Osteoblast (primary cell): Measurements from ENCODE around the gene RTTN. TPM values are rescaled to one million over a fixed set of nuclear protein-coding genes. Genes with fewer than 3 reads are reported as not detected.
A peak's percentile ranks its signal among the peaks of the same experiment; 100 is the strongest.

Experiments
- DNase-seq: peaks from one replicate; pipeline ENCODE4 v3.0.0; 2011; ENCODE audit warnings: low spot score, mixed read lengths; ENCODE audit not compliant: insufficient read length; ENCODE audit errors: missing footprints
- H2AFZ ChIP-seq: 2 replicates; pipeline ENCODE4 v1.6.0; 2011; ENCODE audit warnings: mild to moderate bottlenecking, low read length
- H3K27ac ChIP-seq: 2 replicates; pipeline ENCODE4 v1.5.1; 2011; ENCODE audit warnings: mild to moderate bottlenecking, low read depth, low read length, moderate library complexity
- H3K27me3 ChIP-seq: 2 replicates; pipeline ENCODE4 v1.6.0; 2012; ENCODE audit warnings: mild to moderate bottlenecking, control low read depth, inconsistent platforms, low read length, moderate library complexity; ENCODE audit not compliant: insufficient read depth
- H3K36me3 ChIP-seq: 2 replicates; pipeline ENCODE4 v1.5.1; 2011; ENCODE audit warnings: mild to moderate bottlenecking, low read length, control low read depth, moderate library complexity; ENCODE audit not compliant: insufficient read depth
- H3K4me1 ChIP-seq: 2 replicates; pipeline ENCODE4 v1.5.1; 2011; ENCODE audit warnings: mild to moderate bottlenecking, low read length, control low read depth, moderate library complexity; ENCODE audit not compliant: insufficient read depth
- H3K4me2 ChIP-seq: 2 replicates; pipeline ENCODE4 v1.6.0; 2011; ENCODE audit warnings: mild to moderate bottlenecking, low read length; ENCODE audit not compliant: insufficient read depth
- H3K4me3 ChIP-seq: fragments of 200-600 bp; sonication (generic); 3 replicates; pipeline ENCODE4 v1.5.1; 2012; ENCODE audit warnings: mild to moderate bottlenecking, low read length, inconsistent platforms; ENCODE audit not compliant: insufficient read depth
- H3K79me2 ChIP-seq: 2 replicates; pipeline ENCODE4 v1.6.0; 2012; ENCODE audit warnings: mild to moderate bottlenecking, low read length, control low read depth, inconsistent platforms; ENCODE audit not compliant: insufficient read depth
- H3K9me3 ChIP-seq: 2 replicates; pipeline ENCODE4 v1.5.1; 2011; ENCODE audit warnings: low read depth, low read length, control low read depth
- H4K20me1 ChIP-seq: 2 replicates; pipeline ENCODE4 v1.6.0; 2012; ENCODE audit warnings: mild to moderate bottlenecking, low read length, control low read depth; ENCODE audit not compliant: insufficient read depth
- total RNA-seq: library from RNA; depleted of rRNA; stranded (reverse); fragments of >200 nt; gene quantifications from 2 replicates; pipeline ENCODE4 v1.2.3, GENCODE V29; 2012
- TF ChIP-seq, protein P1 (sequence below): IDR thresholded peaks from 2 replicates; pipeline ENCODE4 v1.5.1; 2011; ENCODE audit warnings: mild to moderate bottlenecking, low read depth, low read length, moderate library complexity; ENCODE audit errors: extremely low read depth

Gene RTTN
- total RNA-seq, 1 donor, result 11.2 TPM

DNA sequence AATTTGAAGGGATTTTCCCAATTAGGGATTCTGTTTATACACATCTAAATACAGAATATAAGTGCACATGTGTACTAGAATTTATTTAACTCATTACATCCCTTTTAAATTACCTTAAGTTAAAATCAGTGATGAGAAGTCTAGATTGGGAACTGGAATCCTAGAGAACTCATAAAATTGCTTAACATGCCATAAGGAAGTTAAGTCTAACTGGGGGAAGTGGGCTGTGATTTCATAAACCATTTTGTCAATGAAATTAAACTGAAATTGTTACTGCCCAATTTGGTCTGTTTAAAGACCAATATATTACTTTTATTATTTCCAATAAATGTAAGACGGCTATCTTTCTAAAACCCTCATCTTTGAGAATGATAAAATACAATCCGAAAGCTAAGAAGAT is 185.5 kb downstream of the RTTN start:
- H3K4me3 ChIP-seq, result no peak overlapping the region
- peaks cover 6% of the 10 kb centered on the region for H3K36me3 ChIP-seq
- H2AFZ ChIP-seq, result no peak overlapping the region
- no peak for DNase-seq
- H3K9me3 ChIP-seq, result no peaks in the 10 kb centered on the region
- no peaks in the 10 kb centered on the region for H4K20me1 ChIP-seq
- no peak overlapping the region for H3K27ac ChIP-seq
- no peaks in the 10 kb centered on the region for H3K79me2 ChIP-seq
- TF ChIP-seq, protein P1, sequence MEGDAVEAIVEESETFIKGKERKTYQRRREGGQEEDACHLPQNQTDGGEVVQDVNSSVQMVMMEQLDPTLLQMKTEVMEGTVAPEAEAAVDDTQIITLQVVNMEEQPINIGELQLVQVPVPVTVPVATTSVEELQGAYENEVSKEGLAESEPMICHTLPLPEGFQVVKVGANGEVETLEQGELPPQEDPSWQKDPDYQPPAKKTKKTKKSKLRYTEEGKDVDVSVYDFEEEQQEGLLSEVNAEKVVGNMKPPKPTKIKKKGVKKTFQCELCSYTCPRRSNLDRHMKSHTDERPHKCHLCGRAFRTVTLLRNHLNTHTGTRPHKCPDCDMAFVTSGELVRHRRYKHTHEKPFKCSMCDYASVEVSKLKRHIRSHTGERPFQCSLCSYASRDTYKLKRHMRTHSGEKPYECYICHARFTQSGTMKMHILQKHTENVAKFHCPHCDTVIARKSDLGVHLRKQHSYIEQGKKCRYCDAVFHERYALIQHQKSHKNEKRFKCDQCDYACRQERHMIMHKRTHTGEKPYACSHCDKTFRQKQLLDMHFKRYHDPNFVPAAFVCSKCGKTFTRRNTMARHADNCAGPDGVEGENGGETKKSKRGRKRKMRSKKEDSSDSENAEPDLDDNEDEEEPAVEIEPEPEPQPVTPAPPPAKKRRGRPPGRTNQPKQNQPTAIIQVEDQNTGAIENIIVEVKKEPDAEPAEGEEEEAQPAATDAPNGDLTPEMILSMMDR, result no peak
- H3K4me1 ChIP-seq, result no peaks in the 10 kb centered on the region
- no peak overlapping the region for H3K4me2 ChIP-seq
- H3K27me3 ChIP-seq, result no peaks in the 10 kb centered on the region

DNA sequence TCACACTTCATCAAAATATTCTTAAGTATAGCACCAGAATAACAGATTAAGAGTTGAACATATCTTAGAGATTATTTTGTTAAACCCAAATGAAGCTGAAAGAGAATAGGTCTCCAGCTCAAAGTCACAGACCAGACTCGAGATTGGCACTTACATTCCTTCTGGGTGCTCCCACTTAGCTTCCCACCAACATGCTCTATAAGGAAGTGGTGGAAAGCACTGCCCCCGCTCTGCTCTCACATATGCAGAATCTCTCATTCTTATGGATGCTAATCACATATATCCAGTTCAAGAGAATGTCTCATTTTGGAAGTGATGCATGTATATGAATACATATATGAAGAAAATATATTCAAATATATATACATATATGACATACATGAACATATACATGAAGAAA is 186.4 kb downstream of the RTTN start:
- TF ChIP-seq, protein P1, result no peak
- Histone ChIP-seq H3K27me3 (no peaks in the 10 kb centered on the region), H3K4me2 (no peak overlapping the region), H3K4me3 (no peak overlapping the region), H3K36me3 (peaks cover 6% of the 10 kb centered on the region), H3K4me1 (no peaks in the 10 kb centered on the region), H3K79me2 (no peaks in the 10 kb centered on the region), H4K20me1 (no peaks in the 10 kb centered on the region), H2AFZ (no peak overlapping the region), H3K27ac (no peak overlapping the region), H3K9me3 (no peaks in the 10 kb centered on the region)
- no peak for DNase-seq

DNA sequence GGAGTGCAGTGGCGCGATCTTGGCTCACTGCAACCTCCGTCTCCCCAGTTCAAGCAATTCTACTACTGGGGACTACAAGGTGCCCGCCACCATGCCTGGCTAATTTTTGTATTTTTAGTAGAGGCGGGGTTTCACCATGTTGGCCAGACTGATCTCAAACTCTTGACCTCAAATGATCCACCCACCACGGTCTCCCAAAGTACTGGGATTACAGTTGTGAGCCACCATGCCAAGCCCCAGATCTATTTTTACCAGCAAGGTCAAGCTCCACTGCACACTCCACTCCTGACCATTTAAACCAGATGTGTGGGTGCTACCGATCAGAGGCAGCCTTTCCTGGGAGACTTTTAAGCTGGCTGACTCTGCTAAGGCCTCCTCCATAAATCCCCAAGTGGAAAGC is 190.4 kb downstream of the RTTN start:
- Histone ChIP-seq H3K27me3 (no peaks in the 10 kb centered on the region), H3K4me2 (no peak overlapping the region), H3K79me2 (no peaks in the 10 kb centered on the region), H3K4me1 (no peaks in the 10 kb centered on the region), H3K36me3 (peaks cover 3% of the 10 kb centered on the region), H3K4me3 (no peak overlapping the region), H3K9me3 (no peaks in the 10 kb centered on the region), H3K27ac (no peak overlapping the region), H4K20me1 (no peaks in the 10 kb centered on the region), H2AFZ (no peak overlapping the region)
- TF ChIP-seq, protein P1, result no peak
- no peak for DNase-seq

DNA sequence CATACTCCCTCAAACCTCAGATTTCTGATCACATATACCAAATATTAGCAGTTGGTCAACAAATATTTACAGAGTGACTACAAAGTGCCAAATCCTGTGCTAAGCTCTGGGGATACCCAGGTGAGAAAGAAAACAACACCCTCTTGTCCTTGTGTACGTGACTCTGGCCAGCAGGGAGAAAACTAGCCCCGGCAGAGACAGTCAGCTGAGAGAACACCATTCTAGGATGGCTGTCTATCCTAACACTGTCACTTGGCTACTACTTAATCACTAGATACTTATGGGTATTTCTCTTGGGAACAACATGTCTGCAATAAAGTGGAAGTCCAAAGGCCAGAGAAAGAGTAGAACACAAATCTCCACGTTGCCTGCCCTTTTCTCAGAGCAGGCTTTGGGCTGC is 199.9 kb downstream of the RTTN start:
- DNase-seq, result no peak
- Histone ChIP-seq H2AFZ (peak overlapping the region; percentile 54), H3K27me3 (no peaks in the 10 kb centered on the region), H3K27ac (no peak overlapping the region), H3K4me1 (no peaks in the 10 kb centered on the region), H3K9me3 (no peaks in the 10 kb centered on the region), H3K79me2 (no peaks in the 10 kb centered on the region), H3K4me2 (peak overlapping the region; percentile 29), H3K4me3 (peak overlapping the region; percentile 6), H4K20me1 (no peaks in the 10 kb centered on the region), H3K36me3 (no peaks in the 10 kb centered on the region)
- TF ChIP-seq, protein P1, result no peak
